Upper lobe of right lung (tissue), 1 donor: ENCODE results near the gene DGKI. TPM values are rescaled to one million over a fixed set of nuclear protein-coding genes. Genes with fewer than 3 reads are reported as not detected.

Experiments
- ATAC-seq: fragments of 200-7000 bp; cut with Tn5 transposase; one replicate; pipeline ENCODE4 v1.9.1; 2020; ENCODE audit warnings: mild to moderate bottlenecking, moderate library complexity
- DNase-seq: peaks from one replicate; pipeline ENCODE4 v3.0.0-alpha.2; 2020
- H3K27ac ChIP-seq: fragments of 200-600 bp; one replicate; pipeline ENCODE4 v1.8.0; 2022
- H3K27me3 ChIP-seq: fragments of 200-600 bp; one replicate; pipeline ENCODE4 v1.8.0; 2022; ENCODE audit warnings: mild to moderate bottlenecking
- H3K36me3 ChIP-seq: fragments of 200-600 bp; one replicate; pipeline ENCODE4 v1.8.0; 2022
- H3K4me1 ChIP-seq: fragments of 200-600 bp; one replicate; pipeline ENCODE4 v1.8.0; 2022
- H3K4me3 ChIP-seq: fragments of 200-600 bp; one replicate; pipeline ENCODE4 v1.8.0; 2022; ENCODE audit warnings: mild to moderate bottlenecking
- H3K9me3 ChIP-seq: fragments of 200-600 bp; one replicate; pipeline ENCODE4 v1.8.0; 2022
- CTCF ChIP-seq: fragments of 200-600 bp; IDR thresholded peaks from one replicate; pipeline ENCODE4 v1.8.0; 2022; ENCODE audit warnings: antibody characterized with exemption
- intact Hi-C: fragments of 100-400 bp; cut with DNase I; formaldehyde crosslinking; loops from one replicate; pipeline ENCODE4 v1.11.0; 2022
- total RNA-seq: library from RNA; stranded (reverse); fragmentation: NEBNext Ultra II Directional; extraction: Animal tissue kit (Norgen Biotek cat#: 25700); gene quantifications from one replicate; pipeline ENCODE4 v1.2.1, GENCODE V29; 2021
- donor health status: DM: no; HTN: yes; CAD: no; lungs with severe emphysema.

Gene DGKI
- total RNA-seq, 1 donor from 2014 or later, result 0.67 TPM

- Histone ChIP-seq H3K9me3 (no peaks in the 10 kb centered on the region), H3K4me3 (no peak overlapping the region), H3K27me3 (no peaks in the 10 kb centered on the region), H3K36me3 (no peaks in the 10 kb centered on the region), H3K27ac (no peak overlapping the region), H3K4me1 (no peaks in the 10 kb centered on the region)
- no peak for TF ChIP-seq CTCF
- intact Hi-C loops, result no loop called here
- DNase-seq (no peak), ATAC-seq (no peak)
Measured at GRCh38 chr7:137408126-137408525, 438.6 kb downstream of the DGKI start.

- Histone ChIP-seq H3K9me3 (no peaks in the 10 kb centered on the region), H3K36me3 (no peaks in the 10 kb centered on the region), H3K4me3 (no peak overlapping the region), H3K27me3 (no peaks in the 10 kb centered on the region), H3K4me1 (no peaks in the 10 kb centered on the region), H3K27ac (no peak overlapping the region)
- TF ChIP-seq CTCF, result no peak
- intact Hi-C loops, result no loop called here
- DNase-seq (no peak), ATAC-seq (no peak)
Measured at GRCh38 chr7:137407078-137407477, 439.7 kb downstream of the DGKI start.

DNA sequence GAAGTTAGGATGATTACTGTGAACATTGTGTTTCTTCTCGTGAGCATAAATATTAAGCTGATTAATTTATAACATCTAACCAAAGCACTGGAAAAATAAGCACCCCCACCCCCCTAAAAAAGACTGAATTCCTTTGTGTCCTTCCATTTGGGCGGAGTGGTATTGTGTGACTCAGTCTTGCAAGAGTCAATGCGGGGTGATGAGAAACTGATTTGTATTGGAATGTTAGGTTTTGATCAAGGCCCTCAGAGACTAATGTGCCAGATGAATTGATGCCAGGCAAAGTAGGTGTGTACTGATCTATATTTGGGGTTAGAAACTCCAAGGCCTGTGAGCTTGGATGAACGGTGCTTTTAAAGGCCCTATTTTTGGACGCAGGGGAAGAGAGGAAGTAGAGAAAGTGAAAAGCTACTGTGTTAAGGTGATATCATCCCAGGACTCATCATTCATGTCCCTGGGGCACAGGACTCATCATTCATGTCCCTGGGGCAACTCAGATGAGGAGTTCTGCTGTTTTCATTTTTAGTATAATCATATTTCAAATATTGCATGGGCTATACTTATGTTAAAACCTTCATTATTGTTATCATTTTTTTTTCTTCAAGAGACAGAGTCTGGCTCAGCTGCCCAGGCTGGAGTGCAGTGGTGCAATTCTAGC is 442.0 kb downstream of the DGKI start:
- no peak for ATAC-seq
- TF ChIP-seq CTCF, result no peak

GRCh38 chr7:137403353-137403695 is 443.4 kb downstream of the DGKI start:
- intact Hi-C loops, result no loop called here
- ATAC-seq (no peak), DNase-seq (no peak)
- Histone ChIP-seq H3K9me3 (no peaks in the 10 kb centered on the region), H3K27me3 (no peaks in the 10 kb centered on the region), H3K36me3 (no peaks in the 10 kb centered on the region), H3K4me3 (no peak overlapping the region), H3K27ac (no peak overlapping the region), H3K4me1 (no peaks in the 10 kb centered on the region)
- no peak for TF ChIP-seq CTCF

More for the DNA sequence above, 442.0 kb downstream of the DGKI start:
- H3K4me3 ChIP-seq, result no peak overlapping the region
- no peaks in the 10 kb centered on the region for H3K36me3 ChIP-seq
- intact Hi-C loops, result no loop called here
- DNase-seq, result no peak
- H3K4me1 ChIP-seq, result no peaks in the 10 kb centered on the region
- no peaks in the 10 kb centered on the region for H3K9me3 ChIP-seq
- no peaks in the 10 kb centered on the region for H3K27me3 ChIP-seq
- no peak overlapping the region for H3K27ac ChIP-seq

- H3K4me1 ChIP-seq, result no peaks in the 10 kb centered on the region
- no peak overlapping the region for H3K27ac ChIP-seq
- H3K9me3 ChIP-seq, result no peaks in the 10 kb centered on the region
- DNase-seq (no peak), ATAC-seq (no peak)
- H3K27me3 ChIP-seq, result no peaks in the 10 kb centered on the region
- intact Hi-C loops, result no loop called here
- H3K4me3 ChIP-seq, result no peak overlapping the region
- no peaks in the 10 kb centered on the region for H3K36me3 ChIP-seq
- no peak for TF ChIP-seq CTCF
Measured at GRCh38 chr7:137402536-137403352, 444.0 kb downstream of the DGKI start.
